ENCODE data around the gene HMBS.

Gene HMBS

GRCh38 chr11:119077839-119078238 lies 6.8 kb upstream of the HMBS start:
- DNase-seq: no peak

- no peak for DNase-seq
Observed at GRCh38 chr11:119078675-119079420, 5.8 kb upstream of the HMBS start.

GRCh38 chr11:119081682-119082260 lies 2.9 kb upstream of the HMBS start:
- no peak for DNase-seq

- DNase-seq: no peak
Observed at GRCh38 chr11:119085437-119085847, 761 bp downstream of the HMBS start.

- no peak for DNase-seq
Observed at GRCh38 chr11:119087123-119087522, 2.4 kb downstream of the HMBS start.

- DNase-seq: no peak
Observed at GRCh38 chr11:119087747-119088241, 3.1 kb downstream of the HMBS start.

- DNase-seq: no peak
Observed at GRCh38 chr11:119088406-119088805, 3.7 kb downstream of the HMBS start.

GRCh38 chr11:119089319-119089718 lies 4.6 kb downstream of the HMBS start:
- DNase-seq: no peak

- DNase-seq: no peak
Observed at GRCh38 chr11:119091178-119091577, 6.5 kb downstream of the HMBS start.

- DNase-seq: no peak
Observed at GRCh38 chr11:119091966-119092879, 7.5 kb downstream of the HMBS start.

GRCh38 chr11:119092880-119093842 lies 8.5 kb downstream of the HMBS start:
- DNase-seq: no peak

- peak; percentile 31 for DNase-seq
Observed at GRCh38 chr11:119093942-119094815, 9.5 kb downstream of the HMBS start.

- DNase-seq: peak; percentile 79
Observed at GRCh38 chr11:119094816-119095065, 10.1 kb downstream of the HMBS start.

- DNase-seq: peak; percentile 100
Observed at GRCh38 chr11:119095066-119095880, 10.6 kb downstream of the HMBS start.

GRCh38 chr11:119099711-119100110 lies 15.0 kb downstream of the HMBS start:
- DNase-seq: no peak

- no peak for DNase-seq
Observed at GRCh38 chr11:119100246-119100970, 15.7 kb downstream of the HMBS start.

GRCh38 chr11:119100994-119101758 lies 16.5 kb downstream of the HMBS start:
- no peak for DNase-seq

GRCh38 chr11:119101759-119102423 lies 17.2 kb downstream of the HMBS start, which contains the start of gene DPAGT1:
TSS of gene DPAGT1 (minus strand) at chr11:119101853. CDS start at chr11:119101655, 198 bp downstream.
- DNase-seq: peak; percentile 82

All from CD4-positive, alpha-beta T cell treated with Interferon gamma for 1 hour (primary cell).